Activated naive CD8-positive, alpha-beta T cell treated with anti-CD3 and anti-CD28 coated beads, Interleukin-2, amount 50 U/mL, for 24 hours (primary cell): ENCODE data around the gene LYPD4.

ENCODE experiments used
- ATAC-seq: fragments of 150-1000 bp; cut with Tn5 transposase; one replicate; pipeline ENCODE4 v1.10.0; 2021
- DNase-seq: peaks from one replicate; pipeline ENCODE4 v3.0.0; 2021
- H3K27ac Mint-ChIP-seq: one replicate; pipeline ENCODE4 v1.8.0; 2021; ENCODE audit warnings: mild to moderate bottlenecking, mixed read lengths
- H3K27me3 Mint-ChIP-seq: one replicate; pipeline ENCODE4 v1.8.0; 2021; ENCODE audit warnings: mixed read lengths
- H3K36me3 Mint-ChIP-seq: one replicate; pipeline ENCODE4 v1.8.0; 2021; ENCODE audit warnings: low read depth, mixed read lengths
- H3K4me1 Mint-ChIP-seq: one replicate; pipeline ENCODE4 v1.8.0; 2021; ENCODE audit warnings: mixed read lengths
- H3K4me3 Mint-ChIP-seq: one replicate; pipeline ENCODE4 v1.8.0; 2021; ENCODE audit warnings: mild to moderate bottlenecking, moderate library complexity, mixed read lengths
- H3K9me3 Mint-ChIP-seq: one replicate; pipeline ENCODE4 v1.8.0; 2021; ENCODE audit warnings: mixed read lengths

LYPD4 gene

GRCh38 chr19:41844601-41845000, at the start of gene LYPD4:
TSS of gene LYPD4 (minus strand) at chr19:41844683. CDS start at chr19:41839285, 5,398 bp downstream.
- Mint-ChIP-seq H3K4me1 (no peaks in the 10 kb centered on the region), H3K36me3 (no peaks in the 10 kb centered on the region), H3K27ac (no peak within 1 kb of the TSS), H3K9me3 (no peaks in the 10 kb centered on the region), H3K4me3 (no peak within 1 kb of the TSS), H3K27me3 (peaks cover 1% of the 10 kb centered on the region)
- no peak for ATAC-seq
- DNase-seq = no peak

GRCh38 chr19:41893899-41894298, 49.4 kb upstream of the LYPD4 start:
- DNase-seq (no peak), ATAC-seq (peak; percentile 25)
- Mint-ChIP-seq H3K4me3 (no peak overlapping the region), H3K36me3 (peaks cover 40% of the 10 kb centered on the region), H3K9me3 (no peaks in the 10 kb centered on the region), H3K27me3 (no peaks in the 10 kb centered on the region), H3K4me1 (peaks cover 65% of the 10 kb centered on the region), H3K27ac (peak overlapping the region; percentile 54)

GRCh38 chr19:41892173-41892902, 47.9 kb upstream of the LYPD4 start:
- Mint-ChIP-seq H3K27ac (no peak overlapping the region), H3K27me3 (no peaks in the 10 kb centered on the region), H3K4me1 (peaks cover 70% of the 10 kb centered on the region), H3K9me3 (no peaks in the 10 kb centered on the region), H3K36me3 (peaks cover 38% of the 10 kb centered on the region), H3K4me3 (no peak overlapping the region)
- ATAC-seq = no peak
- no peak for DNase-seq

DNA sequence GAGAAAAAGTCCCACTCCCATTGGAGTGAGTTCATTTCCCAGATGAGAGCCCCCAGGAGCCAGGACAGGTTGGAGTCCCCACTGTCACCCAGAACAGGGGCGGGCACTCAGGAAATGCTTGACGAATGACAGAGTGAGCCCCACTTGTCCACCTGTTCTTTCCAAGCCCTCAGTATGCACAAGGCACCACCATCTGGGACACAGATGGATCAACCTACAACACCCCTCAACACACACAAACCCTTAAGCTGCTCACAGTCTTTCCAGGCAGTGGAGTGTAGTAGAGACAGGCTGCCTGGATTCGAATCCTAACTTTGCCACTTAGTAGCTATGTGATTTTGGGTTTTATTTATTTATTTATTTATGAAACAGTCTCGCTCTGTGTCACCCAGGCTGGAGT, 46.5 kb upstream of the LYPD4 start:
- DNase-seq = no peak
- no peak for ATAC-seq
- Mint-ChIP-seq H3K27ac (peak overlapping the region; percentile 76), H3K9me3 (no peaks in the 10 kb centered on the region), H3K4me3 (no peak overlapping the region), H3K4me1 (peaks cover 79% of the 10 kb centered on the region), H3K36me3 (peaks cover 46% of the 10 kb centered on the region), H3K27me3 (peaks cover 2% of the 10 kb centered on the region)

GRCh38 chr19:41889896-41890295, 45.4 kb upstream of the LYPD4 start:
- ATAC-seq = no peak
- H3K4me3 Mint-ChIP-seq = peak overlapping the region; percentile 33
- DNase-seq = no peak
- peaks cover 78% of the 10 kb centered on the region for H3K4me1 Mint-ChIP-seq
- H3K27me3 Mint-ChIP-seq = peaks cover 2% of the 10 kb centered on the region
- H3K27ac Mint-ChIP-seq = peak overlapping the region; percentile 98
- H3K36me3 Mint-ChIP-seq = peaks cover 47% of the 10 kb centered on the region
- no peaks in the 10 kb centered on the region for H3K9me3 Mint-ChIP-seq

GRCh38 chr19:41888926-41889325, 44.4 kb upstream of the LYPD4 start:
- Mint-ChIP-seq H3K4me1 (peaks cover 73% of the 10 kb centered on the region), H3K36me3 (peaks cover 45% of the 10 kb centered on the region), H3K4me3 (peak overlapping the region; percentile 93), H3K27me3 (peaks cover 2% of the 10 kb centered on the region), H3K9me3 (no peaks in the 10 kb centered on the region), H3K27ac (peak overlapping the region; percentile 98)
- DNase-seq (no peak), ATAC-seq (no peak)

GRCh38 chr19:41887711-41888382, 43.4 kb upstream of the LYPD4 start:
- peaks cover 45% of the 10 kb centered on the region for H3K36me3 Mint-ChIP-seq
- DNase-seq (peak; percentile 89), ATAC-seq (peak; percentile 60)
- peak overlapping the region; percentile 98 for H3K27ac Mint-ChIP-seq
- H3K4me1 Mint-ChIP-seq = peaks cover 70% of the 10 kb centered on the region
- peaks cover 2% of the 10 kb centered on the region for H3K27me3 Mint-ChIP-seq
- H3K4me3 Mint-ChIP-seq = peak overlapping the region; percentile 93
- H3K9me3 Mint-ChIP-seq = no peaks in the 10 kb centered on the region

GRCh38 chr19:41886761-41887710, 42.6 kb upstream of the LYPD4 start:
- H3K36me3 Mint-ChIP-seq = peaks cover 48% of the 10 kb centered on the region
- peaks cover 2% of the 10 kb centered on the region for H3K27me3 Mint-ChIP-seq
- ATAC-seq = peak; percentile 48
- peak overlapping the region; percentile 98 for H3K27ac Mint-ChIP-seq
- no peaks in the 10 kb centered on the region for H3K9me3 Mint-ChIP-seq
- peaks cover 71% of the 10 kb centered on the region for H3K4me1 Mint-ChIP-seq
- H3K4me3 Mint-ChIP-seq = peak overlapping the region; percentile 93
- DNase-seq = peak; percentile 71

GRCh38 chr19:41883821-41884733, 39.6 kb upstream of the LYPD4 start:
- DNase-seq (peak; percentile 93), ATAC-seq (peak; percentile 80)
- H3K36me3 Mint-ChIP-seq = peaks cover 34% of the 10 kb centered on the region
- H3K4me1 Mint-ChIP-seq = peaks cover 67% of the 10 kb centered on the region
- H3K27ac Mint-ChIP-seq = peak overlapping the region; percentile 92
- H3K9me3 Mint-ChIP-seq = no peaks in the 10 kb centered on the region
- peak overlapping the region; percentile 93 for H3K4me3 Mint-ChIP-seq
- peaks cover 2% of the 10 kb centered on the region for H3K27me3 Mint-ChIP-seq

- Mint-ChIP-seq H3K4me1 (peaks cover 67% of the 10 kb centered on the region), H3K36me3 (peaks cover 29% of the 10 kb centered on the region), H3K4me3 (peak overlapping the region; percentile 93), H3K9me3 (no peaks in the 10 kb centered on the region), H3K27me3 (peaks cover 2% of the 10 kb centered on the region), H3K27ac (peak overlapping the region; percentile 92)
- ATAC-seq (no peak), DNase-seq (no peak)
Observed at GRCh38 chr19:41883463-41883820, 39.0 kb upstream of the LYPD4 start.

DNA sequence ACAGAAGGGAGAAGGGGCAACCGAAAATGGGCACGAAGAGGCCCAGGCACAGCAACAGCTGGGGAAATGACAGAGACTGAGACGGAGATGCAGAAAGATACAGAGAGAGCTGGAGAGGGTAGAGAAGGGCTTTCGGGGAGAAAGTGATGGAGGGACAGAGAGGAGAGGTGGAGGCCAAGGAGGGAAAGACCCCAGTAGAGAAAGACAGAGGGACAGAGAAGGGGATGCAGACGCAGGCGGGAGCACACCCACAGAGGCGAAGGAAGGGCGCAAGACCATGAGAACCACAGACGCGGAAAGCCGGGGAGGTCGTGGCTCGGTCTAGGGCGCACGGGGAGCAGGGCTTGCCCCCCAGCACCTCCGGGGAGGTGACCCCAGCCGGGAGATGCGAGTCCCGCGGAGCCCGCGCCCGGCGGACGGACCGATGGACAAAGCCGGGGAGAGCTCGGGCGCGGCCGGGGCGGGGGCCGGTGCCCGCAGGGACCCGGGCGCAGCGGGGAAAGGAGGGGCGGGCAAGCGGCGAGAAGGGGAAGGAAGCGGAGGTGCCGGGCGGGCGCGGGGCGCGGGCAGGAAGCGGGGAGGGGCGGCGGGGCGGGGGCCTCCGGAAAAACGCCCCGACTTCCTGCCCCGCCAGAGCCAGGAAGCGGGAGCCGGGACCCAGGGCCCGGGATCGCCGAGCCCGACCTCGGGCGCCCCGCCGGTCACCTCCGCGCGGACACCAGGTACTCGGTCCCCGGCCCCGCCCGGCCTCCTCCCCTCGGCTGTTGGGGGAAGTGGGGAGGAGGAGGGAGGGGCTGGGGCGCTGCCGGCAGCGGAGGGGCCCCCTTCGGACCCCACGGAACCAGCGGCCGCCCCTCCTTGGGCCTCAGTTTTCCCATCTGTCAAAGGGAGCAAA, 38.3 kb upstream of the LYPD4 start, which contains the start of gene ARHGEF1:
TSS of gene ARHGEF1 (plus strand) at position 617 of the 895 bp plus-strand sequence. CDS start 4,899 bp downstream, outside the sequence.
- Mint-ChIP-seq H3K27me3 (peaks cover 2% of the 10 kb centered on the region), H3K36me3 (peaks cover 26% of the 10 kb centered on the region), H3K4me3 (peak within 1 kb of the TSS; percentile 93), H3K9me3 (no peaks in the 10 kb centered on the region), H3K4me1 (peaks cover 67% of the 10 kb centered on the region), H3K27ac (peak within 1 kb of the TSS; percentile 93)
- ATAC-seq (no peak), DNase-seq (peak; percentile 69)

DNA sequence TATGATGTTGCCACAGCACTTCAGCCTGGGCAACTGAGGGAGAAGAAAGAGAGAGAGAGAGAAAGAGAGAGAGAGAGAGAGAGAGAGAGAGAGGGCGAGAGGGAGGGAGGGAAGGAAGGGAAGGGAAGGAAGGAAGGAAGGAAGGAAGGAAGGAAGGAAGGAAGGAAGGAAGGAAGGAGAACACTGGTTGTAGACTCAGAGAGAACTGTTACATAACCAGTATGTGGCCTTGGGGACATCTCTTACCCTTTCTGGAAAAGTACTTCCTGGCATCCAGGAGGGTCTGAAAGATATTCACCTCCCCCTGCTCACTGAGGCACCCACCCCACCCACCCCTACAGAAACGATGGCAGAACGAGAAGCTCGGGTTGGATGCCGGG, 35.8 kb upstream of the LYPD4 start:
- DNase-seq (no peak), ATAC-seq (no peak)
- Mint-ChIP-seq H3K36me3 (peaks cover 13% of the 10 kb centered on the region), H3K27me3 (no peaks in the 10 kb centered on the region), H3K4me1 (peaks cover 69% of the 10 kb centered on the region), H3K4me3 (no peak overlapping the region), H3K27ac (peak overlapping the region; percentile 31), H3K9me3 (no peaks in the 10 kb centered on the region)
